Ishikawa (cell line): Measurements from ENCODE around the gene UQCRH.

Experiments used
- CREB1 ChIP-seq: IDR thresholded peaks from 2 replicates; pipeline ENCODE4 v1.6.1; 2012; ENCODE audit warnings: low read depth
- EP300 ChIP-seq: IDR thresholded peaks from 2 replicates; pipeline ENCODE4 v1.6.1; 2012; ENCODE audit warnings: borderline replicate concordance
- MAX ChIP-seq: IDR thresholded peaks from 2 replicates; pipeline ENCODE4 v1.6.1; 2012
- NFIC ChIP-seq: IDR thresholded peaks from 2 replicates; pipeline ENCODE4 v1.6.1; 2012
- RAD21 ChIP-seq: IDR thresholded peaks from 2 replicates; pipeline ENCODE4 v1.6.1; 2012; ENCODE audit warnings: low read depth
- TAF1 ChIP-seq: IDR thresholded peaks from 2 replicates; pipeline ENCODE4 v1.6.1; 2012; ENCODE audit warnings: low read depth, mild to moderate bottlenecking
- USF1 ChIP-seq: IDR thresholded peaks from 2 replicates; pipeline ENCODE4 v1.6.1; 2012
- YY1 ChIP-seq: IDR thresholded peaks from 2 replicates; pipeline ENCODE4 v1.6.1; 2012; ENCODE audit warnings: low read depth
- ZBTB7A ChIP-seq: IDR thresholded peaks from 2 replicates; pipeline ENCODE4 v1.6.1; 2012; ENCODE audit warnings: low read depth

- TF ChIP-seq CREB1: no peak
- TF ChIP-seq EP300: no peak
- no peak for TF ChIP-seq ZBTB7A
- TF ChIP-seq MAX: no peak
- no peak for TF ChIP-seq YY1
- TF ChIP-seq TAF1: no peak
- no peak for TF ChIP-seq NFIC
- no peak for TF ChIP-seq RAD21
- TF ChIP-seq USF1: no peak
Observed at GRCh38 chr1:46275030-46275337, 28.5 kb upstream of the UQCRH start.
